HuH-7.5 (cell line): ENCODE data around the gene ING3.

Experiments
- DNase-seq: peaks from one replicate; pipeline ENCODE4 v3.0.0; 2011; ENCODE audit warnings: low spot score

Gene ING3

GRCh38 chr7:120950539-120951308 is at the start of gene ING3:
Gene ING3 (plus strand): TSS chr7:120950777. CDS start chr7:120950897, 120 bp downstream.
- DNase-seq: peak; percentile 70

GRCh38 chr7:120915314-120916105 is 35.1 kb upstream of the ING3 start:
- DNase-seq: no peak

- DNase-seq: no peak
Measured at GRCh38 chr7:120916121-120916520, 34.5 kb upstream of the ING3 start.

- DNase-seq: no peak
Measured at GRCh38 chr7:120916538-120916937, 34.0 kb upstream of the ING3 start.

GRCh38 chr7:120919466-120919865 is 31.1 kb upstream of the ING3 start:
- DNase-seq: no peak

- no peak for DNase-seq
Measured at GRCh38 chr7:120920034-120920433, 30.5 kb upstream of the ING3 start.

GRCh38 chr7:120920591-120921274 is 29.8 kb upstream of the ING3 start:
- no peak for DNase-seq

- no peak for DNase-seq
Measured at GRCh38 chr7:120924837-120925236, 25.7 kb upstream of the ING3 start.

- DNase-seq: no peak
Measured at GRCh38 chr7:120925392-120925791, 25.2 kb upstream of the ING3 start.

GRCh38 chr7:120926943-120927346 is 23.6 kb upstream of the ING3 start:
- DNase-seq: no peak

GRCh38 chr7:120927454-120928103 is 23.0 kb upstream of the ING3 start:
- DNase-seq: no peak

- no peak for DNase-seq
Measured at GRCh38 chr7:120931243-120931642, 19.3 kb upstream of the ING3 start.

GRCh38 chr7:120933475-120933874 is 17.1 kb upstream of the ING3 start:
- no peak for DNase-seq

- no peak for DNase-seq
Measured at GRCh38 chr7:120939345-120939744, 11.2 kb upstream of the ING3 start.

GRCh38 chr7:120941064-120941463 is 9.5 kb upstream of the ING3 start:
- DNase-seq: no peak

- DNase-seq: no peak
Measured at GRCh38 chr7:120941856-120942255, 8.7 kb upstream of the ING3 start.

GRCh38 chr7:120942861-120943260 is 7.7 kb upstream of the ING3 start:
- DNase-seq: no peak

- no peak for DNase-seq
Measured at GRCh38 chr7:120944826-120945562, 5.6 kb upstream of the ING3 start.

GRCh38 chr7:120947980-120948379 is 2.6 kb upstream of the ING3 start:
- DNase-seq: no peak

GRCh38 chr7:120949393-120949911 is 1.1 kb upstream of the ING3 start:
- no peak for DNase-seq

GRCh38 chr7:120949998-120950538 is 509 bp upstream of the ING3 start:
- DNase-seq: no peak
